Adrenal gland (tissue), 12 donors: Measurements from ENCODE around the gene NAMPT. TPM values are rescaled to one million over a fixed set of nuclear protein-coding genes. Genes with fewer than 3 reads are reported as not detected.
"Not testable (repeated sequence)": the region's sequence is repeated elsewhere in the genome, so short reads cannot be mapped to it uniquely, and the experiment has no call there.

Experiments
- DNase-seq, 7 donors: peaks; one replicate each; pipeline ENCODE4 v3.0.0-alpha.2; 2019 to 2020
- H3K27ac ChIP-seq, 5 donors: fragments of 200-600 bp; sonication (generic) in 4 of 5; 1 replicate in 3 of 5; 2 replicates in 2 of 5; pipeline versions ENCODE4 v1.5.1 to v1.8.0; 2016 to 2020; ENCODE audit warnings: mild to moderate bottlenecking in 1 of 5
- H3K27me3 ChIP-seq: fragments of 200-600 bp; 2 replicates; pipeline ENCODE4 v1.8.0; 2021
- H3K36me3 ChIP-seq, 2 donors: fragments of 200-600 bp; replicated peaks in 1 of 2; 1 replicate in 1 of 2; 2 replicates in 1 of 2; pipeline versions ENCODE4 v1.5.1 to v1.8.0; 2018 to 2022
- H3K4me1 ChIP-seq, 2 donors: fragments of 200-600 bp; replicated peaks in 1 of 2; 1 replicate in 1 of 2; 2 replicates in 1 of 2; pipeline versions ENCODE4 v1.5.1 to v1.8.0; 2018 to 2021
- H3K4me3 ChIP-seq, 4 donors: fragments of 200-600 bp; sonication (generic) in 3 of 4; one replicate each; pipeline ENCODE4 v1.5.1; 2016 to 2018
- H3K9me3 ChIP-seq, 3 donors: fragments of 200-600 bp; sonication (generic) in 1 of 3; replicated peaks in 1 of 3; 1 replicate in 2 of 3; 2 replicates in 1 of 3; pipeline versions ENCODE4 v1.5.1 to v1.8.0; 2016 to 2021
- POLR2A ChIP-seq, 2 donors: fragments of 450-650 bp; IDR thresholded peaks; one replicate each; pipeline ENCODE4 v1.6.1; 2017; ENCODE audit warnings: antibody characterized with exemption in 2 of 2, mild to moderate bottlenecking in 2 of 2, moderate library complexity in 1 of 2
- WGBS, 4 donors: extraction: QIAGEN DNeasy Blood & Tissue Kit in 2 of 4; methylation state at CpG; one replicate each; pipeline versions ENCODE4 v1.1.5 to v1.1.7; 2013 to 2017; 5-methylcytosine and 5-hydroxymethylcytosine counted together
- intact Hi-C, 2 donors: fragments of 100-400 bp; cut with DNase I; formaldehyde crosslinking; loops; one replicate each; pipeline versions ENCODE4 v1.14.1 to v1.15.0; 2022 to 2023
- polyA plus RNA-seq, 3 donors: library from polyadenylated mRNA; stranded (reverse); fragments of 200-250 nt in 2 of 3; fragments of 350-450 nt in 1 of 3; fragmentation: Illumina TruSeq in 1 of 3; extraction: RNeasy Lipid Tissue Mini Kit (QIAGEN cat#74804) in 1 of 3; gene quantifications; one replicate each; pipeline ENCODE4 v1.2.3, GENCODE V29; 2013 to 2014
- total RNA-seq, 9 donors: library from RNA; depleted of rRNA in 4 of 9; stranded (reverse); fragments of >200 nt in 4 of 9; fragments of 120-200 nt in 1 of 9; fragmentation: NEBNext Ultra II Directional in 1 of 9; extraction: Animal tissue kit (Norgen Biotek cat#: 25700) in 1 of 9; gene quantifications; one replicate each; pipeline versions ENCODE4 v1.1.0 to v1.2.4, GENCODE V29; 2013 to 2023
- TF ChIP-seq, protein P1 (sequence below), 6 experiments: fragments of 450-650 bp in 4 of 6; fragments of 200-600 bp in 2 of 6; sonication (generic) in 1 of 6; IDR thresholded peaks; 1 replicate in 5 of 6; 2 replicates in 1 of 6; pipeline versions ENCODE4 v1.5.1 to v1.8.0; 2016 to 2021; ENCODE audit warnings: antibody characterized with exemption in 6 of 6, mild to moderate bottlenecking in 2 of 6, moderate library complexity in 1 of 6
- donor health status: healthy with polysubstance abuse.
- donor health status: Bipolar disorder and iron deficiency.
- donor health status: DM: yes; HTN: yes; CAD: no.
- donor health status: DM: no; HTN: no; CAD: no.
- donor health status: DM: no; HTN: no; CAD: no.
- donor health status: DM: yes; HTN: yes; CAD: no.

Gene NAMPT
- total and polyA plus RNA-seq, 12 donors = 21.7 to 482 (median 137) TPM

DNA sequence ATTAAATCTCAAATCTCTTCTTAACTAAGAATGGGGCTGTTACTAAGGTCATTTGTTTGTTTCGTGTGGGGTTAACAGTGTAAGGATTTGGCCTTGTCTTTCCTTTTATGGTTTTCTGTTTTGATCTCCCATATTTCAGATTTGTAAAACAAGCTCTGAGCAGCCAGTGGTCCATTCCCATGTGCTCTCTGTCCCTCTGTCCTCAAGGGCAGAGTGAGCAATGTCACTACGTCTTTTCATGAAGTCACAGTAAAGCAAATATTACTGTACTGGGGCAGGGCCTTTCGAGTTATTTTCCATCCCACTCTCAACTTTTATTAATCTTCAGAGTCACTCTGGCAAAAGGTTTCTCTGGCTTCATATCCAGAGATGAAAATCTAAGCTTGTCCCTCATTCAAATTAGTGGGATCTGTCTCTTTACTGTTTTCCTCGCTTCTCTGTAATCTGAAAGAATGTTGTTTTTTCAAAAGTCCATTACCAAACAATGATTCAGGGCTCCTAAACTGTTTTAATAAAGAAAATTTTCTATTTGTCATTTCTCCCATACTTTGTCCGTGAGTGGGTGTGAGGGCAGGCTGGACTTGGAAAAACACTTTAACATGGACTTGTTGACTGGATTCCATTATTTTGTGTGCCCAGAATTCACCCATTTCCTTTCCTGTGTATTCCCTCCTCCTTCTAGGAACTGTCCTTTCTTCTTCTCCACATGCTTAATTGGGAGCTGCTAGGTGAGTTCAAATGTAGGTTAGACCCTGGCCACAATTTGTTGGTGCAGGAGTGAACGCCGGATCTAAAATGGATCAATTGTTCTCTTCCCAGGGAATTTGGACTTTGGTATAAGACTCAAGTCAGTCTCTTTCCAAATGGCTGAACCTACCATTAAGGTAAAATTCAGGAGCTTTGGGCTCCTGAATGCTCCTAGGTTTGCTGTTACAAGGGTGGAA lies 42.1 kb upstream of the NAMPT start:
- 75 to 81% (median 77%) methylated on average over 7 of the region's 7 CpGs for WGBS, 4 donors
- TF ChIP-seq, protein P1, sequence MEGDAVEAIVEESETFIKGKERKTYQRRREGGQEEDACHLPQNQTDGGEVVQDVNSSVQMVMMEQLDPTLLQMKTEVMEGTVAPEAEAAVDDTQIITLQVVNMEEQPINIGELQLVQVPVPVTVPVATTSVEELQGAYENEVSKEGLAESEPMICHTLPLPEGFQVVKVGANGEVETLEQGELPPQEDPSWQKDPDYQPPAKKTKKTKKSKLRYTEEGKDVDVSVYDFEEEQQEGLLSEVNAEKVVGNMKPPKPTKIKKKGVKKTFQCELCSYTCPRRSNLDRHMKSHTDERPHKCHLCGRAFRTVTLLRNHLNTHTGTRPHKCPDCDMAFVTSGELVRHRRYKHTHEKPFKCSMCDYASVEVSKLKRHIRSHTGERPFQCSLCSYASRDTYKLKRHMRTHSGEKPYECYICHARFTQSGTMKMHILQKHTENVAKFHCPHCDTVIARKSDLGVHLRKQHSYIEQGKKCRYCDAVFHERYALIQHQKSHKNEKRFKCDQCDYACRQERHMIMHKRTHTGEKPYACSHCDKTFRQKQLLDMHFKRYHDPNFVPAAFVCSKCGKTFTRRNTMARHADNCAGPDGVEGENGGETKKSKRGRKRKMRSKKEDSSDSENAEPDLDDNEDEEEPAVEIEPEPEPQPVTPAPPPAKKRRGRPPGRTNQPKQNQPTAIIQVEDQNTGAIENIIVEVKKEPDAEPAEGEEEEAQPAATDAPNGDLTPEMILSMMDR (IDR thresholded peaks at IDR 0.05) = no peak
- TF ChIP-seq POLR2A (IDR thresholded peaks at IDR 0.05) = no peak
- peak in 1 of 7 donors; percentile 14 for DNase-seq

DNA sequence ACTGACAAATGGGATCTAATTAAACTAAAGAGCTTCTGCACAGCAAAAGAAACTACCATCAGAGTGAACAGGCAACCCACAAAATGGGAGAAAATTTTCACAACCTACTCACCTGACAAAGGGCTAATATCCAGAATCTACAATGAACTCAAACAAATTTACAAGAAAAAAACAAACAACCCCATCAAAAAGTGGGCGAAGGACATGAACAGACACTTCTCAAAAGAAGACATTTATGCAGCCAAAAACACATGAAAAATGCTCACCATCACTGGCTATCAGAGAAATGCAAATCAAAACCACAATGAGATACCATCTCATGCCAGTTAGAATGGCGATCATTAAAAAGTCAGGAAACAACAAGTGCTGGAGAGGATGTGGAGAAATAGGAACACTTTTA lies 39.7 kb upstream of the NAMPT start:
- H3K36me3 ChIP-seq, H3K27me3 ChIP-seq, DNase-seq, intact Hi-C loops, H3K4me3 ChIP-seq, H3K27ac ChIP-seq, H3K4me1 ChIP-seq, H3K9me3 ChIP-seq: not testable (repeated sequence)
- WGBS, 4 donors = 92 to 100% (median 97%) methylated on average over 2 of the region's 2 CpGs

More for the DNA sequence above, 42.1 kb upstream of the NAMPT start:
- no peaks in the 10 kb centered on the region for H3K27me3 ChIP-seq
- peaks cover 12 to 13% of the 10 kb centered on the region in 2 donors for H3K4me1 ChIP-seq
- no peaks in the 10 kb centered on the region for H3K36me3 ChIP-seq
- intact Hi-C loops = no loop called here
- no peaks in the 10 kb centered on the region for H3K9me3 ChIP-seq
- no peak overlapping the region for H3K4me3 ChIP-seq
- H3K27ac ChIP-seq = no peak overlapping the region

DNA sequence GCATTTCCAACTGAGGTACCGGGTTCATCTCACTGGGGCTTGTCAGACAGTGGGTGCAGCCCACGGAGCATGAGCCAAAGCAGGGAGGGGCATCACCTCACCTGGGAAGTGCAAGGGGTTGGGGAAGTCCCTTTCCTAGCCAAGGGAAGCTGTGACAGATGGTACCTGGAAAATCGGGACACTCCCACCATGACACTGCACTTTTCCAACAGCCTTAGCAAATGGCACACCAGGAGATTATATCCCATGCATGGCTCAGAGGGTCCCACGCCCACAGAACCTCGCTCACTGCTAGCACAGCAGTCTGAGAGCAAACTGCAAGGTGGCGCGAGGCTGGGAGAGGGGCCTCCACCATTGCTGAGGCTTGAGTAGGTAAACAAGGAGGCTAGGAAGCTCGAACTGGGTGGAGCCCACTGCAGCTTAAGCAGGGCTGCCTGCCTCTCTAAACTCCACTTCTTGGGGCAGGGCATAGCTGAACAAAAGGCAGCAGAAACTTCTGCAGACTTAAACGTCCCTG lies 35.5 kb upstream of the NAMPT start:
- DNase-seq, H3K4me3 ChIP-seq, H3K36me3 ChIP-seq, H3K27me3 ChIP-seq, H3K27ac ChIP-seq, H3K4me1 ChIP-seq, H3K9me3 ChIP-seq, intact Hi-C loops: not testable (repeated sequence)
- WGBS, 4 donors = 76 to 88% (median 83%) methylated on average over 7 to 9 of the region's 9 CpGs

DNA sequence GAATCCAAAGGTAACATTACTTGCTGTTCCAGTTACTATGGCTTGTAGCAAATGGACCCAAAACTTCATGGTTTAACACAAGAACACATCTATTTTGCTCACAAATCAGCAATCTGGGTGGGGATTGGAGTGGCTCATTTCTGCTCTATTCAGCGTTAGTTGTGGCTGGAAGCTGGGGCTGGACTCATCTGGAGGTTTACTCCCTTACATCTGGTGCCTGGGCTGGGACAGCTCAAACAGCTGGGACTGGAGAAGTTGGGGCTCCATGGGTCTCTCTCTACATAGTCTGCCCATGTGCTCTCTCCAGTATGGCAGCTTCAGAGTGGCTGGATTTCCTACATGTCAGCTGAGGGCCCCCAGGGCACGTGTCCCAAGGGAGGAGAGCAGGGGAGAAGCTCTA lies 33.7 kb upstream of the NAMPT start:
- H3K27ac ChIP-seq = no peak overlapping the region
- WGBS, 4 donors = 80 to 87% (median 84%) methylated on average over 2 of the region's 2 CpGs
- H3K4me3 ChIP-seq = no peak overlapping the region
- no peaks in the 10 kb centered on the region for H3K4me1 ChIP-seq
- H3K27me3 ChIP-seq = no peaks in the 10 kb centered on the region
- H3K9me3 ChIP-seq = no peaks in the 10 kb centered on the region
- H3K36me3 ChIP-seq = no peaks in the 10 kb centered on the region
- DNase-seq = no peak
- TF ChIP-seq, protein P1 (IDR thresholded peaks at IDR 0.05) = no peak
- TF ChIP-seq POLR2A (IDR thresholded peaks at IDR 0.05) = no peak
- intact Hi-C loops = no loop called here

DNA sequence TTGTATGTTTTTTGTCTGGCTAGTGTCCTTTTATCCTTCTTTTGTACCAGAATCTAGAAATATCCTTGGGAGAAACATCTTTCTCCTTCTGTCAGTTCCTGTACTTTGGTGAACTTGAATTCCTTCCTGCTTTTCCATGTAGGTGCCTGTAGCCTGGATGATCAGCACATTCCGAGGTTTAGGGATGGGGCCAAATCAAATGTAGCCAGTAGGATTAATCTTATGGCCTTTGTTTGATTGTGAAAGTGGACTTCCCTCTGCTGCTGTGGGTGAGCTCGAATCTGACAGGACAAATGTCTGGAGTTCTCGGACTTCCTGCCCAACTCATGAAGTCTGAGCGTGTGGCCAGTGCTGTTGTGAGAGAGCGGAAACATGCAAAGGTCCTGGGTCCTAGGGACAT lies 33.2 kb upstream of the NAMPT start:
- Histone ChIP-seq H3K27me3 (no peaks in the 10 kb centered on the region), H3K4me1 (no peaks in the 10 kb centered on the region), H3K4me3 (no peak overlapping the region), H3K27ac (no peak overlapping the region), H3K36me3 (no peaks in the 10 kb centered on the region), H3K9me3 (no peaks in the 10 kb centered on the region)
- no peak for DNase-seq
- intact Hi-C loops = no loop called here
- 80 to 91% (median 90%) methylated on average over 5 of the region's 5 CpGs for WGBS, 4 donors
- no peak for TF ChIP-seq POLR2A (IDR thresholded peaks at IDR 0.05)
- TF ChIP-seq, protein P1 (IDR thresholded peaks at IDR 0.05) = no peak
